NCI-H2227 treated with DMSO at 0.1 percent for 48 hours (cell line): Measurements from ENCODE around the gene TSPAN14.
A peak's percentile ranks its signal among the peaks of the same experiment; 100 is the strongest.
"Not testable (repeated sequence)": the region's sequence is repeated elsewhere in the genome, so short reads cannot be mapped to it uniquely, and the experiment has no call there.

Experiments
- DNase-seq: peaks from one replicate; lab custom pipeline; 2025; lab: John Stamatoyannopoulos, UW

Gene TSPAN14

GRCh38 chr10:80453842-80454512, at the start of gene TSPAN14:
Gene TSPAN14, plus strand, starts transcription at chr10:80454310. Its CDS starts 34,924 bp downstream, at chr10:80489234.
- peak; percentile 64 for DNase-seq

GRCh38 chr10:80405035-80405434, 49.1 kb upstream of the TSPAN14 start:
- DNase-seq: no peak

GRCh38 chr10:80405626-80406025, 48.5 kb upstream of the TSPAN14 start:
- no peak for DNase-seq

GRCh38 chr10:80406204-80406603, 47.9 kb upstream of the TSPAN14 start:
- DNase-seq: no peak

GRCh38 chr10:80407812-80408241, 46.3 kb upstream of the TSPAN14 start:
- peak; percentile 39 for DNase-seq

GRCh38 chr10:80408242-80409101, 45.6 kb upstream of the TSPAN14 start, which contains the start of gene PRXL2A:
Gene PRXL2A, plus strand, starts transcription at chr10:80408551. Its CDS starts 11,917 bp downstream, at chr10:80420468.
- DNase-seq: peak; percentile 54

- no peak for DNase-seq
Measured at GRCh38 chr10:80409121-80409520, 45.0 kb upstream of the TSPAN14 start.

GRCh38 chr10:80410122-80410521, 44.0 kb upstream of the TSPAN14 start:
- DNase-seq: no peak

- DNase-seq: no peak
Measured at GRCh38 chr10:80410578-80411145, 43.4 kb upstream of the TSPAN14 start.

- no peak for DNase-seq
Measured at GRCh38 chr10:80411267-80411668, 42.8 kb upstream of the TSPAN14 start.

- no peak for DNase-seq
Measured at GRCh38 chr10:80411681-80412220, 42.4 kb upstream of the TSPAN14 start.

GRCh38 chr10:80412486-80412885, 41.6 kb upstream of the TSPAN14 start:
- no peak for DNase-seq

- no peak for DNase-seq
Measured at GRCh38 chr10:80413271-80413996, 40.7 kb upstream of the TSPAN14 start.

- DNase-seq: no peak
Measured at GRCh38 chr10:80414142-80414895, 39.8 kb upstream of the TSPAN14 start.

GRCh38 chr10:80415734-80416478, 38.2 kb upstream of the TSPAN14 start:
- no peak for DNase-seq

- no peak for DNase-seq
Measured at GRCh38 chr10:80416479-80417098, 37.5 kb upstream of the TSPAN14 start.

GRCh38 chr10:80417256-80417655, 36.9 kb upstream of the TSPAN14 start:
- not testable (repeated sequence) for DNase-seq

- DNase-seq: no peak
Measured at GRCh38 chr10:80421050-80421706, 32.9 kb upstream of the TSPAN14 start.
